ENCODE data around the gene HNRNPCL4. TPM values are rescaled to one million over a fixed set of nuclear protein-coding genes. Genes with fewer than 3 reads are reported as not detected.
"Not testable (repeated sequence)": the region's sequence is repeated elsewhere in the genome, so short reads cannot be mapped to it uniquely, and the experiment has no call there.

The HNRNPCL4 gene
- not detected for total RNA-seq
- not detected for polyA plus RNA-seq
- long read RNA-seq, donor 1: 0 reads
- long read RNA-seq, donor 2: 0 reads
- long read RNA-seq, donor 3: 0 reads
- long read RNA-seq, donor 4: 0 reads
- long read RNA-seq, donor 5: 0 reads
- long read RNA-seq, donor 6: 0 reads
- long read RNA-seq, donor 7: 0 reads
- long read RNA-seq, donor 8: 0 reads
- long read RNA-seq, donor 9: 0 reads
- long read RNA-seq, donor 10: 0 reads

- WGBS, 5 donors: no CpG with 5 or more reads among the region's 8 CpGs
- H3K27me3 ChIP-seq; H3K4me3 ChIP-seq; DNase-seq; intact Hi-C loops (cut with DNase I; ENCODE audit: low total_unique reads); H3K9me3 ChIP-seq; H3K4me1 ChIP-seq; H3K27ac ChIP-seq; H3K36me3 ChIP-seq: not testable (repeated sequence)
Observed at GRCh38 chr1:13165531-13165930, at the start of gene HNRNPCL4. HNRNPCL4 (minus strand) TSS chr1:13165631; CDS start chr1:13165467, 164 bp downstream.

- WGBS, 5 donors: no CpG with 5 or more reads among the region's 9 CpGs
- H3K27me3 ChIP-seq; H3K4me1 ChIP-seq; H3K36me3 ChIP-seq; H3K27ac ChIP-seq; H3K9me3 ChIP-seq; H3K4me3 ChIP-seq; DNase-seq; intact Hi-C loops (cut with DNase I; ENCODE audit: low total_unique reads): not testable (repeated sequence)
Observed at GRCh38 chr1:13208712-13209111, 43.3 kb upstream of the HNRNPCL4 start.

- intact Hi-C loops (cut with DNase I; ENCODE audit: low total_unique reads); H3K27me3 ChIP-seq: not testable (repeated sequence)
- 33% methylated on average over 1 of the region's 5 CpGs; no CpG with 5 or more reads in 4 of the 5 donors for WGBS, 5 donors
Observed at GRCh38 chr1:13201309-13201708, 35.9 kb upstream of the HNRNPCL4 start, which contains the start of gene PRAMEF13. PRAMEF13 (minus strand) TSS chr1:13201409; CDS start chr1:13199589, 1,820 bp downstream.

GRCh38 chr1:13171548-13171947 lies 6.1 kb upstream of the HNRNPCL4 start, which contains the start of gene PRAMEF9:
PRAMEF9 (plus strand) TSS chr1:13171848; CDS start chr1:13175281, 3,433 bp downstream.
- intact Hi-C loops (cut with DNase I; ENCODE audit: low total_unique reads); DNase-seq; H3K9me3 ChIP-seq; H3K27ac ChIP-seq; H3K36me3 ChIP-seq; H3K4me3 ChIP-seq; H3K4me1 ChIP-seq; H3K27me3 ChIP-seq: not testable (repeated sequence)
- WGBS, 5 donors: 30 to 91% (median 86%) methylated on average over 1 to 2 of the region's 2 CpGs

More at GRCh38 chr1:13201309-13201708, 35.9 kb upstream of the HNRNPCL4 start, which contains the start of gene PRAMEF13:
- H3K36me3 ChIP-seq, H3K9me3 ChIP-seq, DNase-seq, H3K4me3 ChIP-seq, H3K4me1 ChIP-seq, H3K27ac ChIP-seq: not testable (repeated sequence)

- H3K9me3 ChIP-seq; H3K4me1 ChIP-seq; DNase-seq; intact Hi-C loops (cut with DNase I; ENCODE audit: low total_unique reads); H3K27ac ChIP-seq; H3K27me3 ChIP-seq; H3K36me3 ChIP-seq; H3K4me3 ChIP-seq: not testable (repeated sequence)
- WGBS, 5 donors: 50 to 86% (median 78%) methylated on average over 1 of the region's 5 CpGs; no CpG with 5 or more reads in 2 of the 5 donors
Observed at GRCh38 chr1:13155909-13156308, 9.5 kb downstream of the HNRNPCL4 start, which contains the start of gene PRAMEF26. PRAMEF26 (minus strand) TSS chr1:13156009; CDS start chr1:13153095, 2,914 bp downstream.

- H3K36me3 ChIP-seq; H3K27me3 ChIP-seq; H3K27ac ChIP-seq; DNase-seq; H3K9me3 ChIP-seq; intact Hi-C loops (cut with DNase I; ENCODE audit: low total_unique reads); H3K4me3 ChIP-seq; H3K4me1 ChIP-seq: not testable (repeated sequence)
- 75 to 88% (median 78%) methylated on average over 6 of the region's 6 CpGs for WGBS, 5 donors
Observed at GRCh38 chr1:13116754-13117153, 48.7 kb downstream of the HNRNPCL4 start, which contains the start of gene HNRNPCL2. HNRNPCL2 (minus strand) TSS chr1:13116854; CDS start chr1:13116400, 454 bp downstream.

Other genes starting within 250 kb of the HNRNPCL4 start
- not detected for gene PRAMEF7, start 249.0 kb downstream of the HNRNPCL4 start, total RNA-seq
- gene PRAMEF7, start 249.0 kb downstream of the HNRNPCL4 start, polyA plus RNA-seq: not detected
- not detected for gene PRAMEF6, start 218.1 kb downstream of the HNRNPCL4 start, total RNA-seq
- not detected for gene PRAMEF6, start 218.1 kb downstream of the HNRNPCL4 start, polyA plus RNA-seq
- not detected for gene PRAMEF27, start 109.1 kb downstream of the HNRNPCL4 start, total RNA-seq
- gene PRAMEF27, start 109.1 kb downstream of the HNRNPCL4 start, polyA plus RNA-seq: not detected
- not detected for gene HNRNPCL3, start 104.9 kb downstream of the HNRNPCL4 start, total RNA-seq
- gene HNRNPCL3, start 104.9 kb downstream of the HNRNPCL4 start, polyA plus RNA-seq: not detected
- gene PRAMEF25, start 94.9 kb downstream of the HNRNPCL4 start, total RNA-seq: not detected
- gene PRAMEF25, start 94.9 kb downstream of the HNRNPCL4 start, polyA plus RNA-seq: not detected
- gene HNRNPCL2, start 48.8 kb downstream of the HNRNPCL4 start, total RNA-seq: not detected
- gene HNRNPCL2, start 48.8 kb downstream of the HNRNPCL4 start, polyA plus RNA-seq: not detected
- gene PRAMEF26, start 9.6 kb downstream of the HNRNPCL4 start, total RNA-seq: not detected
- gene PRAMEF26, start 9.6 kb downstream of the HNRNPCL4 start, polyA plus RNA-seq: not detected
- gene PRAMEF9, start 6.2 kb upstream of the HNRNPCL4 start, total RNA-seq: not detected
- not detected for gene PRAMEF9, start 6.2 kb upstream of the HNRNPCL4 start, polyA plus RNA-seq
- gene PRAMEF13, start 35.8 kb upstream of the HNRNPCL4 start, total RNA-seq: not detected
- gene PRAMEF13, start 35.8 kb upstream of the HNRNPCL4 start, polyA plus RNA-seq: not detected
- not detected for gene PRAMEF18, start 60.5 kb upstream of the HNRNPCL4 start, total RNA-seq
- gene PRAMEF18, start 60.5 kb upstream of the HNRNPCL4 start, polyA plus RNA-seq: not detected
- not detected for gene PRAMEF5, start 88.6 kb upstream of the HNRNPCL4 start, total RNA-seq
- gene PRAMEF5, start 88.6 kb upstream of the HNRNPCL4 start, polyA plus RNA-seq: not detected
- not detected for gene PRAMEF8, start 119.5 kb upstream of the HNRNPCL4 start, total RNA-seq
- gene PRAMEF8, start 119.5 kb upstream of the HNRNPCL4 start, polyA plus RNA-seq: not detected
- gene PRAMEF33, start 137.9 kb upstream of the HNRNPCL4 start, total RNA-seq: not detected
- not detected for gene PRAMEF33, start 137.9 kb upstream of the HNRNPCL4 start, polyA plus RNA-seq
- not detected for gene PRAMEF15, start 149.9 kb upstream of the HNRNPCL4 start, total RNA-seq
- not detected for gene PRAMEF15, start 149.9 kb upstream of the HNRNPCL4 start, polyA plus RNA-seq
- gene PRAMEF14, start 181.5 kb upstream of the HNRNPCL4 start, total RNA-seq: not detected
- gene PRAMEF14, start 181.5 kb upstream of the HNRNPCL4 start, polyA plus RNA-seq: not detected
- gene PRAMEF19, start 206.3 kb upstream of the HNRNPCL4 start, total RNA-seq: not detected
- not detected for gene PRAMEF19, start 206.3 kb upstream of the HNRNPCL4 start, polyA plus RNA-seq
- not detected for gene PRAMEF17, start 224.0 kb upstream of the HNRNPCL4 start, total RNA-seq
- not detected for gene PRAMEF17, start 224.0 kb upstream of the HNRNPCL4 start, polyA plus RNA-seq
- not detected for gene PRAMEF20, start 244.8 kb upstream of the HNRNPCL4 start, total RNA-seq
- gene PRAMEF20, start 244.8 kb upstream of the HNRNPCL4 start, polyA plus RNA-seq: not detected